Gastrocnemius medialis (tissue), 4 donors: ENCODE measurements around the gene ARIH1.

Source experiments
- POLR2A ChIP-seq, 2 donors: fragments of 450-650 bp; IDR thresholded peaks; one replicate each; pipeline ENCODE4 v1.6.1; 2017; ENCODE audit warnings: antibody characterized with exemption in 2 of 2, mild to moderate bottlenecking in 2 of 2, moderate library complexity in 2 of 2
- TF ChIP-seq, protein P1 (sequence below), 5 experiments: fragments of 450-650 bp in 3 of 5; fragments of 200-600 bp in 2 of 5; sonication (generic) in 2 of 5; IDR thresholded peaks in 4 of 5; conservative IDR thresholded peaks in 1 of 5; 1 replicate in 4 of 5; 2 replicates in 1 of 5; pipeline ENCODE4 v1.5.1; 2016 to 2019; ENCODE audit warnings: antibody characterized with exemption in 5 of 5, mild to moderate bottlenecking in 3 of 5, moderate library complexity in 3 of 5

DNA sequence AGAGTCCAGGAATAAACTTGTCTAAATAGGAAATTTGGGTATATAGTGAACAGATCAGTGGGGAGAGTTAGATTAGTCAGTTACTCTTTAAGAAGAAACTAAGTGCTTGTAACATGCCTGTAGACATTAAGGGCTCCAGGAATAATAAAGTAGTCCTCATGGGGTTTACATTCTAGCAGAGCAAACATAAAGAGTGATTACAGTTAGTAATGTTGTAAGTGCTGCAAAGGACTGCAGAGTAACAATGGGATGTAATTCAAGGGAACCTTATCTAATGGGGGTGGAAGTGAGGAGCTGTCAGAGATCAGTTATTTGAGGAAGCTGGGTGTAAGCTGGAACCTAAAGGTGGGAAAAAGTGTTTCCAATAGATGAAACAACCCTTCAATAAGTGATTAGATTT lies 67.5 kb downstream of the ARIH1 start:
- TF ChIP-seq, protein P1, sequence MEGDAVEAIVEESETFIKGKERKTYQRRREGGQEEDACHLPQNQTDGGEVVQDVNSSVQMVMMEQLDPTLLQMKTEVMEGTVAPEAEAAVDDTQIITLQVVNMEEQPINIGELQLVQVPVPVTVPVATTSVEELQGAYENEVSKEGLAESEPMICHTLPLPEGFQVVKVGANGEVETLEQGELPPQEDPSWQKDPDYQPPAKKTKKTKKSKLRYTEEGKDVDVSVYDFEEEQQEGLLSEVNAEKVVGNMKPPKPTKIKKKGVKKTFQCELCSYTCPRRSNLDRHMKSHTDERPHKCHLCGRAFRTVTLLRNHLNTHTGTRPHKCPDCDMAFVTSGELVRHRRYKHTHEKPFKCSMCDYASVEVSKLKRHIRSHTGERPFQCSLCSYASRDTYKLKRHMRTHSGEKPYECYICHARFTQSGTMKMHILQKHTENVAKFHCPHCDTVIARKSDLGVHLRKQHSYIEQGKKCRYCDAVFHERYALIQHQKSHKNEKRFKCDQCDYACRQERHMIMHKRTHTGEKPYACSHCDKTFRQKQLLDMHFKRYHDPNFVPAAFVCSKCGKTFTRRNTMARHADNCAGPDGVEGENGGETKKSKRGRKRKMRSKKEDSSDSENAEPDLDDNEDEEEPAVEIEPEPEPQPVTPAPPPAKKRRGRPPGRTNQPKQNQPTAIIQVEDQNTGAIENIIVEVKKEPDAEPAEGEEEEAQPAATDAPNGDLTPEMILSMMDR (IDR thresholded peaks at IDR 0.05 in 4 of 5, conservative IDR thresholded peaks at IDR 0.05 in 1 of 5): no peak
- no peak for TF ChIP-seq POLR2A (IDR thresholded peaks at IDR 0.05)
